HT-29 (cell line): ENCODE data around the gene CLPSL1. TPM values are rescaled to one million over a fixed set of nuclear protein-coding genes. Genes with fewer than 3 reads are reported as not detected.

Source experiments
- DNase-seq: peaks from one replicate; pipeline ENCODE4 v3.0.0-alpha.2; 2015; ENCODE audit warnings: low spot score
- total RNA-seq: library from RNA; depleted of rRNA; stranded (reverse); fragments of >200 nt; shearing (Covaris generic); gene quantifications from 2 replicates; pipeline ENCODE4 v1.2.3, GENCODE V29; 2014

The CLPSL1 gene
- total RNA-seq, 1 experiment from 2014 or later: not detected

DNA sequence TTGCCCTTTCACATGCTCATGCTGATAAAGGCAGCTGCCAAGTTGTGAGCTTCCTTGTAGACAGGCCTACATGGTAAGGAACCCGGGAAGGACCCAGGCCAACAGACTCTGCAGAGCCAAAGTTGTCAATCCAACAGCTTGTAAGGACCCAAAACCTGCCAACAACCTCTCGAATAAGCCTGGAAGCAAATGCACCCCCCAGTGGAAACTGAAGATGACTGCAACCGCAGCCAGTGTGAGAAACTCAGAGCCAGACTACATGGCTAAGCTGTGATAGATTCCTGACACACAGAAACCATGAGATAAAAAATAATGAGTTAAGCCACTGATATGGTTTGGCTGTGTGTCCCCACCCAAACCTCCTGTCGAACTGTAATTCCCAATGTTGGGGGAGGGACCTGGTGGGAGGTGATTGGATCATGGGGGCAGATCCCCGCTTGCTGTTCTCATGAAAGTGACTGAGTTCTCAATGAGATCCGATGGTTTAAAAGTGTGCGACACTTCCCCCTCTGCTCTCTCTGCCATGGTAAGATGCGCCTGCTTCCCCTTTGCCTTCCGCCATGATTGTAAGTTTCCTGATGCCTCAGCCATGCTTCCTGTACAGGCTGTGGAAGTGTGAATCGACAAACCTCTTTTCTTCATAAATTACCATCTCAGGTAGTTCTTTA, 23.2 kb upstream of the CLPSL1 start:
- DNase-seq: peak; percentile 42

DNA sequence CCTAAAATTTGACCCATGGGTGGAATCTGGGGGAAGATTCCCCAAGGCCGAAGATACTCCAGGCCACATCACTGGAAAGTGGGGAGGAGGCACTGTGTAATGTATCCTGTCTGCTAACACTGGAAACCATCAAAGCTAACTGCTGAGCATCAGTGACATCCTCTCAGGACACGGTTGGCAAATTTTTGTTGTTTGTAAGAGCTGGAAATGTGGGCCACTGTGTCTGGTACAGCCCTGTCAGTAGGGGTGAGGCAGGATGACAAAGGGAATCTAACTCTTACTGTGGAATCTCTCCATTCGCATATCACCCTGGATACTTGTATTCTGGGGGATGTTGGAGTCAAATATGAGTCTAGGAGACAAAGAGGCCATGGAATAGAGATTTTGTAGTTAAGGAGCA, 21.4 kb upstream of the CLPSL1 start:
- no peak for DNase-seq

DNA sequence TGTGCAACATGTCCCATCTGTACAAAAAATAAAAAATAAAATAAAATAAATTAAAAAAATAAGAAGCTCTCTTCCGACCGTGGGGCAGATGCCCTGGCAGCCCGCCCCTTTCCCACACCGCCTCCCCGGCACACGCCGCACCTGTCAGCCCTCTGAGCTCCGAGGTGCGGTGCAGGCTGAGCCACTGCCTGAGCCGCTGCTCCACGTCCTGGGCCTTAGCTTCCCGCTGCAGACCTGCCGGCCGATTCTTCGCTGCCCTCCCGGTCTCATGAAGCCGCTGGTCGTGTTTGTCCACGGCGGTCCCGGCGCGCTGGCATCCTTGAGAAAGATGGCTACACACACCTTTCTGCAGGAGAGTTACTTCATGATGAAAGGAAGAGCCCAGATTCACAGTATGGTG, 15.1 kb upstream of the CLPSL1 start:
- no peak for DNase-seq

DNA sequence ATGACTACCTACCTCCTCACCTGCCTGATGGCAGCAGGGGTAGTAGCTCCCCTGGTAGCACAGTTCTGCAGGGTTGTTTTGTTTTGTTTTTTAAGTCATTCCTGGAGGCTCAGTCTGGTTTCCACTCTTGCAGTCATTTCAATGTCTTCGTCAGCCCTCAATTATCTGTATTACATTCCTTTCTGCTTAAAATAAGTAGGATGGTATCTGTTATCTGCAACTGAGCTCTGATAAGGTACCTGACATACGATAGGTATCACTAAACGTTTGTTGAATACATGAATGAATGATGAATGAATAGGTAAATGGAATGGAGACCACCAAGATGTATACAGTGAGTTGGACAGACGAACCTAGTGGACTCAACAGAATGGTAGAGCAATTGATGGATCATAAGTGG, 11.6 kb upstream of the CLPSL1 start:
- no peak for DNase-seq

DNA sequence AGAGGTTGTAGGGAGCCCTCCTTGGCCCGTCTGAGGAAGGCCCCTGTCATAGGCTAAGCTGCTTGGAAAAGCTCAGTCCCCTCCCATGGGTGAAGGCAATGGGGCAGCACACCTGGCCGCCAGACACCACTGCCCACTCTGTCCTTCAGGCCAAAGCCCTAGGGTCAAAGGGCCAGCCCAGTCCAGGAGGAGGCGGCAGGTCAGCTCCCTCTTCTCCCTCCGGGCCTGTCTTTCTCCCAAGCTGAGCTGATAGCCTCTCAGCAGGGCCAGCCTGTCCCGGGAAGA, 9.5 kb upstream of the CLPSL1 start:
- no peak for DNase-seq

DNA sequence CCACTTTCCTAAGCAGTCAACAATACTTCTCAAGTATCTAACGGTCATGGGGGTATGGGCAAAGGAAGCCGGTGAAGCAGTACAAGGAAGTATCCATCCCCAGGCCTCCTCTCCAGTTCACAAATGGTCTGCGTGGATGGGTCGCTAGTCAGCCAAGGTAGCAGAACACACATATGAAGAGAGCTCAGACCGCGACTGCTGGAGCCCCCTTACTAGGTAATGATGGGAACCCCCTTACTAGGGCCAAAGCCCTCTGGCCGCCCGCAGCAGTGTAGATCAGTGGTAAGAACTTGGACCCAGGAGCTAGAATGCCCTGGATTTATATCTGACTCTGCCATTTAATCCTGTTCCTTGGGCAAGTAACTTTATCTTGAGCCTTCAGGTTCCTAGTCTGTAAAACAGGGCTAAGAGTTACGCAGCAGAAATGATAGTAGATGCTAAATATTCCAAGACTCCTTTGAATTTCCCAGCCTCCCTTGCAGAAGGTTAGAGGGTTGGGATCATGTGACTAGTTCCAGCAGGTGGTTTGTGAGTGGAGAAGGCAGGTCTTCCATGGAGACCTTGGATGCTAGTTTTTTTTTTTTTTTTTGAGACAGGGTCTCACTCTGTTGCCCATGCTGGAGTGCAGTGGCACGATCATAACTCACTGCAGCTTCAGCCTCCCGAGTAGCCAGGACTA, 6.6 kb upstream of the CLPSL1 start:
- no peak for DNase-seq

DNA sequence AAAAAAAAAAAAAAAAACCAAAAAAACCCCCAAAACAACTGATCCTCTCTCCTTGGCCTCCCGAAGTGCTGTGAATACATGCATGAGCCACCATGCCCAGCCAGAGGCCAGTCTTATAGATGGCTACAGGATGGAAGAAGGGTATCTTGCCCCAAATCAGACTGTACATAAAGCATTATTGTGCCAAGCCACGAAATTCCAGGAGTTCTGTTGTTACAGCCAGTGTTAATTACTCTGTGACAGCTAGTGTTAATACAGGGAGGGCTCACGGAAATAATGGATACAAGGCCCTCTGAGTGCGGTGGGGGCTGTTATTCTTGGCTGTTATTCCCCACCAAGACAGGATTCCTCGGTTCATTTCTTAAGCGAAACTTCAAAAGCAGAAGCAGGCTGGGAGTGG, 5.8 kb upstream of the CLPSL1 start:
- DNase-seq: no peak

DNA sequence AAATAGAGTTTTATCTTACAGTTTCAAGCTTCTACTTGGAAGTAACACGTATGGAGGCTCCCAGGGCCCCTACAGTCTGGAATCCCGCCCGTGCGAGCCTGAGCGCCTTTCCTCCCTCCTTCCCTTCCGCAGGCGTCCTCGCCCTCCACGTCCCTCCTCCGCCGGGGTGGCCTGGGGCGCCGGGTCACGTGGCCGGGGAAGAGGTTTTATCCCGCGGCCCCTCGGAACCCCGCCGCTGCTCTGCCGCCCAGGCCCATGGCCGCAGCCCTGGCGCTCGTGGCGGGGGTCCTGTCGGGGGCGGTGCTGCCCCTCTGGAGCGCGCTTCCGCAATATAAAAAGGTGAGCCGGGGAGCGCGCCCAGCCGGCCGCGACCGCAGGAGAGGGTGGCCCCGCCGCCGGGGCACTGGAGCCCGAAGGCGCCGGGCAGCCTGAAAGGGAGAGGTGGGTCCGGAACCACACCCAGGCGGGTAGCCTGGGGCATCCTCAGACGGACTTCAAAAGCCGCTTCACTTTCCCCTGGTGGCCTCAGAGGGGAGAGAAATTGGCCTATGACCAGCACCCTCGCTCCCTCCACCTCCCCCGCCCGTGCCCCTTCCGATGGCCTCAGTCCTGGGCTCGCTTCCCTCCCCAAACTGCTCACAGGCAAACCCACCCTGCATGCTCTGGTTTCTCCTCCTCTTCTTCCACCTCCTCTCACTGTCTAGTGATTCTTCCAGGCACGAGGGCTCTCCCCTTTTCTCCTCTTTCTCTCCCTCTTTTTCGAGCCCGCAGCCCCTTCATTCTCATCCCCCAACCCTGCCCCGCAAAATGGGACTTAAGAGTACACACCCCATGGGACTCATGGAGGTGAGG, 4.2 kb upstream of the CLPSL1 start, which contains the start of gene CLPSL2:
Gene CLPSL2 (plus strand): TSS at position 235 of the 852 bp plus-strand sequence. CDS start 21 bp downstream, at position 256.
- no peak for DNase-seq

DNA sequence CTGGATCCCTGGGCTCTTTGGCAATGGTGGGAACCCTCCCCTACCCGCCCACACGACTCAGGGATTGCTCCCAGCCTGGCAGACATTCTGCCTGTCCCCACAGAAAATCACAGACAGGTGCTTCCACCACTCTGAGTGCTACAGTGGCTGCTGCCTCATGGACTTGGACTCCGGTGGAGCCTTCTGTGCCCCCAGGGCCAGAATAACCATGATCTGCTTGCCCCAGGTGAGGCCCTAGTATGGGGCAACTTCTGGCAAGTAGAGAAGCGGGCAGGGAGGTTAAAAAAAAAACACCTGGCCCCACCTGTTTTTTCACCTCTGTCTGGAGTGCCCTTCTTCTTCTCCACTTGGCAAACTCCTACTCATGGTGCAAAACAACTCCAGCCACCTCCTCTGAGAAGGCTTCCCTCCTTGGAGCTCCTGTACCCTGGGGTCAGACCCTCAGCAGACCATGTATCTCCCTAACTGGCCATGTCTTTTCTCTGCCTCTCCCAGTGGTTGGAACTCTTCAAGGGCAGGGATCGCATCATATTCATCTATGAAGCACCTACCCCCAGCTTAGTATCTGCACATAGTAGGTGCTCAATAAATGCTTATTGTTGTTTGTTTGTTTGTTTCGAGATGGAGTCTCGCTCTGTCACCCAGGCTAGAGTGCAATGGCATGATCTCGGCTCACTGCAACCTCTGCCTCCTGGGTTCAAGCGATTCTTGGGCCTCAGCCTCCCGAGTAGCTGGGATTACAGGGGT, 3.3 kb upstream of the CLPSL1 start:
- no peak for DNase-seq

DNA sequence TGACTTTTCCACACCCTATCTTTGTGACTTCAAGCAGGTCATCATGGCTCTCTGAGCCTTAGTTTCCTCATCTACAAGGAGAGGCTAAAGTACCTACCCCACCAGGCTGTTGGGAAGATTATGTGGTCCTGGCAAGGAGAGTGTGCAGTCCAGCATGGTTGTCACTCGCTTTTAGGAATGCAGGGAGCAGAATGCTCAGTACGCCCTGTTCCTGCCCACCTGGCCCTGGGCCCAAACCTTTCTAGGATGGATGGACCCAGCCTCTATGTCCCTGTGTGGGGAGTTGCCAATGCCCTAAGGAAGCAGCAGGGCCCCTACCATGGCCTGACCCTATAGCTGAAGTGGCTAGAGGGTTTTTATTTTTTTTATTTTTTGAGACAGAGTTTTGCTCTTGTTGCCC, 2.4 kb upstream of the CLPSL1 start:
- no peak for DNase-seq

DNA sequence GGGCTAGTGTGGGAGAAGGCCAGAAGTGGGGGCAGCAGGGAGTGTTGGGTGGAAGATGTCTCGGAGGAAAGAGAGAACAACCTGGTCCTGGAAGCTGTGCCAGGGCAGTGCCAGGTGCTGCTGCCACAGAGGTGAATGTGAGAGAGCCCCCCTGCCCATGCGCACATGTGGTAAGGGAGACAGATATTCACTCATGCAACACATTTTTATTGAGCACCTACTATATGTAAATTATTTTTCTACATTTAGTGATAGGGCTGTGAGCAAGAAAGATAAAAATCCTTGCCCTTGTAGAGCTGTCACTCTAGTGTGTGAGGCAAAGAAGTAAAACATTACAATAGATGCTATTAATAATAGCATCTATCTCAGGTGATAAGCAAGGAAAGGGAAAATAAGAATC, 471 bp downstream of the CLPSL1 start:
- DNase-seq: no peak

DNA sequence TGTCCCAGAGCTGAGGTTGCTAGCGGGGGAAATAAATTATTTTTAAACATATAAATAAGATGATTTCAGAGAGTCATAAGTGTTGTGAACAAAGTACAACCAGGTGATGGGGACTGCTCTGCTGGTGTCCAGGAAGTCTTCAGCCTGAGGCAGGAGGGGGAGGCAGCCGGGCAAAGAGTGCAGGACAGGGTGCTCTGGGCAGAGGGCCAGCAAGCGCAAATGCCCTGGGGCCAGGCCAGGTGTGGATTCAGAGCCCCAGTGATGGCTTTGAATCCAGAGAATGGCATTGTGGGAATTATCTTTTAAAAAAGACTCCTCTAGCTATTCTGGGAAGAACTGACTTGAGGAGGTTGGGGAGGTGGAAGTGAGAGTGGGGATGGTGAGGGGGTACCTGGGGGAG, 1.6 kb downstream of the CLPSL1 start:
- DNase-seq: no peak

DNA sequence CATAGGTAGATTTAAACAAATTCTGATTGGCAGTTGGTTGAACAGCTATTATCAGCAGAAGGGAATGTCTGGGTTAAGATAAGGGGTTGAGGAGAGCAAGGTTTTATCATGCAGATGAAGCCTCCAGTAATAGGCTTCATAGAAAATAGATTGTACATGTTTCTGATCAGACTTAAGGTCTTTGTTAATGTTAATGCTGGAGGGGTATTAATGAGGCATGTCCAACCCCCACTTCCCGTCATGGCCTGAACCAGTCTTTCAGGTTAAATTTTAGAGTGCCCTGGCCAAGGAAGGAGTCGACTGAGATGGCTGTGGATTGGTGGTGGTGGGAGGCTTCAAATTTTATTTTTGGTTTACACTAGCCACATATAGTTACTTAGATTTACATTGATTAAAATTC, 3.4 kb downstream of the CLPSL1 start:
- DNase-seq: no peak

DNA sequence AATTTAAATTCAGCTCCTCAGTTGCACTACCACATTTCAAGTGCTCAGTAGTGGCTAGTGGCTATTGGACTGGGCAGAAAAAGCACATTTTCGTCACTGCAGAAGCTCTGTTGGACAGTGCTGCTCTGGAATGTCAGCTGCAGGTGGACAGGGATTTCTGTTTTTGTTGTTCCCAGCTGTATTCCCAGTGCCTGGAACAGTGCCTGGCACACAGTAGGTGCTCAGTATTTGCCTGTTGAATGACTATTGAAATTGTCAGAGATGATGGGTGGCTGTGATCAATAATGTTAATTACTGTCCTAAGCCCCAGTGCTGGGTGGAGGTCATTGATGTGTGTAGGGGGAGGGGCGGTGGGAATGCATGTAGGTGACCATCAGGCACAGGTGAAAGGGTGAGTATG, 5.5 kb downstream of the CLPSL1 start:
- no peak for DNase-seq

DNA sequence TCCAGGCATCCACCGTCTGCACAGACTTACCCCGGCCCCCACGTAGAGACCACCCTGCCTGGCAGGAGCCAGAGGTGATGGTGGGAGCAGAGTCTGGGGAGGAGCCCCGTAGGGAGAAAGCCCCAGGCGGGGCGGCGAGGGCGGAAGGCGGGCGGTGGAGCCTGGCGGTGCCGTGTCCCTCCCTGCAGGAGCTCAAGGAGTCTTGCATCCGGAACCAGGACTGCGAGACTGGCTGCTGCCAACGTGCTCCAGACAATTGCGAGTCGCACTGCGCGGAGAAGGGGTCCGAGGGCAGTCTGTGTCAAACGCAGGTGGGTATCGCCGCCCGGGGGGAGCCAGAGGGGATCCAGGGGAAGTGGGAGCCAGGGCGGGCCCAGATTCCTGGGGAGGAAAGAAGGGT, 6.0 kb downstream of the CLPSL1 start:
- no peak for DNase-seq

DNA sequence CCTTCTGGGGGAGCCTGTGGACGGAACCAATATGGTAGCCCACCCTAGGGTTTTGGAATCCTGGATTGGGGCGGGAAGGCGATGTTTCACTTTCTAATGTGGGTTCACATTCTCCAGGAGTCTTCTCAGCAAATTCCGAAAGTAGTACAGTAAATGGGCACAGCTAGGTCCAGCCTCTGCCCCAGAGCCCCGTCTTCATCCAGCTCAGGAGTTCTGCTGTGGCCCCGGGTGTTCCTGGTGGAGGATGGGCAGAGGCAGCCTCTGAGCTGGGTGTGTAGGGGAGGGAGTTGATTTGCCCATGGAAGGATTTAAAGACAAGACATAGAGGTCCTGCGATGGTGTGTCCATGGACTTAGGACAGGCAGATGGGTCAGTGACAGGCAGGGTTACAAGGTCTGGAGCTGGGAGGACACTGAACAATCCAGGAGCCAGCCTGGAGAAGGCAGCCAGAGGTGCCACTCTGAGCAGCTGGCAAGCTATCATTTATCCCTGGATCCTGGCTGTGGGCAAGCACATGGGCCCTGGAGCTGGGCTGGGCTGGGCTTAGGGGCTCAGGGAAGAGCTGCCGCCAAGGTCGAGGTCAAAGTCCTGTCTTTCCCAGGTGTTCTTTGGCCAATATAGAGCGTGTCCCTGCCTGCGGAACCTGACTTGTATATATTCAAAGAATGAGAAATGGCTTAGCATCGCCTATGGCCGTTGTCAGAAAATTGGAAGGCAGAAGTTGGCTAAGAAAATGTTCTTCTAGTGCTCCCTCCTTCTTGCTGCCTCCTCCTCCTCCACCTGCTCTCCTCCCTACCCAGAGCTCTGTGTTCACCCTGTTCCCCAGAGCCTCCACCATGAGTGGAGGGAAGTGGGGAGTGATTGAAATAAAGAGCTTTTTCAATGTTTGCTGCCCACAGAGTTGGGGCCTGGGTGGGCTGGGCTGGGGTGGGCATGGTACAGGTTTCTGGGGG, 6.7 kb downstream of the CLPSL1 start:
- no peak for DNase-seq

DNA sequence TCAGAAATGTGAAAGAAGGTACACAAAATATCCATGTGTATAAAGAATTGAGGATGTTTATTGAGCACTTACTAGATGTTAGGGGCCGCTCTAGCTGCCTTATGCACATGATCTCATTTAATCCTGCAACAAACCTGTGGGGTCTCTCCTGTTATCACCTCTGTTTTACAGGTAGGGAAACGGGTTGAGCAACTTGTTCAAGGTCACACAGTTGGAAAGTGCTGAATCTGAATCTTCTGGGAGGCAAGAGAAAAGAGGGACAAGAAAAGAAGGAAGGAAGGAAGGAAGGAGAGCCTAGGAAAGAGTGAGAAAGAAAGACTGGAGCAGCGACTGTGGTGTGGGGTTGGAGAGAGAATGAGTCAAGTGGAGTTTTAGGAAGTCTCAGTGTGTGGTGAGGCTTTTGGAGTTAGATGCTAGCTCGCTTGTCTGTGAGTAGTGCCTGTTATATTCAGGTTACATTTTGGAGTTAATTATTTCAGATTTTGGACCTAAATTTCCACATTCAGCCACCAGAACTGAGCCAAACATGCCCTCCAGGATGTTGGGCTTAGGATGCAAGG, 7.7 kb downstream of the CLPSL1 start:
- DNase-seq: no peak

DNA sequence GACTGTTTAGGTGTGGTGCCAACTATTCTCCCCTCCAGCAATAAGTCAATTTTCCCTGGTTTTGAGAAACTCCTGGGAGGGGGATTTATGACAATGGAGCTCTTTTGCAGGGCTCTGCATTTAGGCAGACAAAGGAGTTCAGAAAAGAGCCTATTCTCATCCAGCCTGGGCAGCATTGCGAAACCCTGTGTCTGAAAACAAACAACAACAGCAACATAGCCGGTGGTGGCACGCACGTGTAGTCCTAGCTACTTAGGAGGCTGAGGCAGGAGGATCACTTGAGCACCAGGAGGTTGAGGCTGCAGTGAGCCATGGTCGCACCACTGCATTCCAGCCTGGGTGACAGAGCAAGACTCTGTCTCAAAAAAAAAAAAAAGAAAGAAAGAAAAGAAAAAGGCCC, 9.9 kb downstream of the CLPSL1 start:
- DNase-seq: no peak

DNA sequence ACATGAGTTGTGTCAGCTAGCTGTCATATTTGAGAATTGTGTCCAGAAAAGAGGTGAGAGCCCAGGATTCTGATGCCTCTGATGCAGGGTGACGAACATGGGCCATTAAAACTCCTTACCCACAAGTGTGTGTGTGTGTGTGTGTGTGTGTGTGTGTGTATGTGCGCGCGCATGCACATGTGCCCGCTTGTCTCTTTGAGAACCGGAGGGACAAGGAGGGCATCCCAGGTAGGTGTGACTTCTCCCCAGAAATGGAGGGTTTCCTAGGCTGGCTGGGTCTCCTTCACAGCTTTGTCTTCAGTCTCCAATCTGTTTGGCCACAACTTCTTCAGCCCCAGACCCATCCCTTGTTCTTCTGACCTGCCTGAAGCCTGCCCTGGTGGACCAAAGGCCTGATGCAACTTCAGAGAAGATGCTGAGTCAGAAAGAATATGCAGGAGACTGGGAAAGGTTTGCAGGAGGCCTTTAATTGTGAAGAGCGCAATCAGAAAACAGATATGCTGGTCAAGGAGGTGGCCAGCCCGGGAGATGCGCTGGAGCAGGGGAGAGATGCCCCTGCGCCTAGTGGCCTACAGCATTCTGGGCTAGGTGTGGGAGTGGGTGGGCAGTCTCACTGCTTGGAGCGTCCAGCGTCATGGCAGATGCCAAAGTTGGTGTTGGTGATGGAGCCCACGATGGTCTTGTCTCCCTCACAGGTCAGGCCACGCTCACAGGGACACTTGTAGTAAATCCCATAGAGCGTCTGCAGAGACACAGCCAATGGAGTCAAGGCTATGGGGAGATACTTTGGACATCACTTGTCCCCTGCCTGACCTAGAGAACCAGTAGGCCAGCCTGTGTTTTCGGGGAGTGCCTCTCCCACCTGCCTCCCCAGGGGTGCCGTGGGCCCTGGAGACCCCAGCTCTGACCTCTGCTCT, 14.0 kb downstream of the CLPSL1 start:
- DNase-seq: no peak
